Measurements from ENCODE around the gene SLC7A1. TPM values are rescaled to one million over a fixed set of nuclear protein-coding genes. Genes with fewer than 3 reads are reported as not detected.
A peak's percentile ranks its signal among the peaks of the same experiment; 100 is the strongest.

SLC7A1 gene
- total RNA-seq, 1 donor from 2014 or later = 10.3 TPM

DNA sequence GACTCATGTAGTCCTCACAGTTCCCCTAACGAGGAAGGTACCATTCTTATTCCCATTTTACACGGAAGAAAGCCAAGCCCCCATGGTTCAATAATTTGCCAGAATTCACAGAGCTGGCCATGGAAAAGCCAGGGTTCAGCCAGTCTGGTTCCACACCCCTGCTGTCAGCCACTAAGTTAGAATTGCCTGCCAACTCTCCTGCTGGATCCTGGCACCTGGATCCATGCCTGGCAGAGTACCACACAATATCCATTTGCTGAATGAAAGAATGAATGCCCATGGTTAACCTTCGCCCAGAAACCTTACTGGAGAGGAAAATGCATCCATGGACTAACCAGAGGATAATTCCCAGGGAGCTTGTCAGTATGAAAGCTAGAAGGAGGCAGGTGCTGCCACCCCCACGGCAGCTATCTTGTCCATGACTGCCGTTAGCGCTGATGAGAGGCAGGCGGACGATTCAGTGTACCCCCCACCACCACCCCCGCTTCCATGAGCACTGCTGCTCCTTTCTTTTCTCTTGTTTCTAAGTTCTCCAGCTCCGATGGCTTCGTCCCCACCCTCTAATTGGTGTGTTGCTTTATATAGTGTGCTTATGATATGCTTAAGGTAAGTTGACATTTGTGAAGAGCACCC, 114.5 kb downstream of the SLC7A1 start:
- H3K27ac ChIP-seq (replicated peaks) = peak overlapping the region; percentile 6
- no peak overlapping the region for H3K4me3 ChIP-seq
- intact Hi-C loops (cut with micrococcal nuclease) = no loop called here
- H3K4me1 ChIP-seq = peaks cover 35% of the 10 kb centered on the region
- no peaks in the 10 kb centered on the region for H3K9me3 ChIP-seq (replicated peaks)
- peaks cover 8% of the 10 kb centered on the region for H3K36me3 ChIP-seq
- TF ChIP-seq, protein P1, sequence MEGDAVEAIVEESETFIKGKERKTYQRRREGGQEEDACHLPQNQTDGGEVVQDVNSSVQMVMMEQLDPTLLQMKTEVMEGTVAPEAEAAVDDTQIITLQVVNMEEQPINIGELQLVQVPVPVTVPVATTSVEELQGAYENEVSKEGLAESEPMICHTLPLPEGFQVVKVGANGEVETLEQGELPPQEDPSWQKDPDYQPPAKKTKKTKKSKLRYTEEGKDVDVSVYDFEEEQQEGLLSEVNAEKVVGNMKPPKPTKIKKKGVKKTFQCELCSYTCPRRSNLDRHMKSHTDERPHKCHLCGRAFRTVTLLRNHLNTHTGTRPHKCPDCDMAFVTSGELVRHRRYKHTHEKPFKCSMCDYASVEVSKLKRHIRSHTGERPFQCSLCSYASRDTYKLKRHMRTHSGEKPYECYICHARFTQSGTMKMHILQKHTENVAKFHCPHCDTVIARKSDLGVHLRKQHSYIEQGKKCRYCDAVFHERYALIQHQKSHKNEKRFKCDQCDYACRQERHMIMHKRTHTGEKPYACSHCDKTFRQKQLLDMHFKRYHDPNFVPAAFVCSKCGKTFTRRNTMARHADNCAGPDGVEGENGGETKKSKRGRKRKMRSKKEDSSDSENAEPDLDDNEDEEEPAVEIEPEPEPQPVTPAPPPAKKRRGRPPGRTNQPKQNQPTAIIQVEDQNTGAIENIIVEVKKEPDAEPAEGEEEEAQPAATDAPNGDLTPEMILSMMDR (IDR thresholded peaks at IDR 0.05; ENCODE audit: borderline replicate concordance) = no peak
- H3K27me3 ChIP-seq (ENCODE audit: low read depth) = no peaks in the 10 kb centered on the region
- no peak for DNase-seq

DNA sequence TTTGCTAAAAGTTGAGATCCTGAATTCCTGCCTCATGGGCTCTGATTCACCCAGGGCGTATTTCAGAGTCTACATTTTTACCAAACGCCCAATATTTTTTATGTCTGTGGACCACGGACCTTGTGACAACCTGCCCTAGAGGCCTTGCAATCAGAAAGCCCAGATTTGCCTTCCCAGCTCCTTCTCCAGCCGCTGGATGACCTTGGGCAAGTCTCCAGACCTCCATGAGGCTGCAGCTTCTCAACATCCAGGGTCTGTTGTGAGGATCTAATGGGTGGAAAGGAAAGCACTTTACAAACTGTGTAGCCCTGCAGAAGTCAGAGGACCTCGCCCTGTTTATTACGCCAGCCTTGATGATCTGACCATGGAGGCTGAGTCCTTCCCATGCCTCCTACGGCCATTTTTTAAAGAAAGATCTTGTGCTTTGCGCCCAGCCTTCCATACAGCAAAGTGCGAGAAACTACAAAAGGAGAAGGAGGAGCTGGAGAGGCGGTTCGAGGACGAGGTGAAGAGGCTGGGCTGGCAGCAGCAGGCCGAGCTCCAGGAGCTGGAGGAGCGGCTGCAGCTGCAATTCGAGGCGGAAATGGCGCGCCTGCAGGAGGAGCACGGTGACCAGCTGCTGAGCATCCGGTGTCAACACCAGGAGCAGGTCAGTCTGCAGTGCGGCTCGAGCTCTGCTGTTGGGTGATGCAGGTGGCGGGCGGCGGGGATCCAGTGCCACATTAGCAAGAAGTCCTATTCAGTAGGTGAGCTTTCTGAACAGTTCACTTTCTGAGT, 115.6 kb downstream of the SLC7A1 start:
- H3K27me3 ChIP-seq (ENCODE audit: low read depth) = no peaks in the 10 kb centered on the region
- DNase-seq = no peak
- H3K9me3 ChIP-seq (replicated peaks) = no peaks in the 10 kb centered on the region
- no peak overlapping the region for H3K4me3 ChIP-seq
- H3K4me1 ChIP-seq = peaks cover 35% of the 10 kb centered on the region
- TF ChIP-seq, protein P1 (IDR thresholded peaks at IDR 0.05; ENCODE audit: borderline replicate concordance) = no peak
- peaks cover 8% of the 10 kb centered on the region for H3K36me3 ChIP-seq
- intact Hi-C loops (cut with micrococcal nuclease) = no loop called here
- H3K27ac ChIP-seq (replicated peaks) = peak overlapping the region; percentile 6

DNA sequence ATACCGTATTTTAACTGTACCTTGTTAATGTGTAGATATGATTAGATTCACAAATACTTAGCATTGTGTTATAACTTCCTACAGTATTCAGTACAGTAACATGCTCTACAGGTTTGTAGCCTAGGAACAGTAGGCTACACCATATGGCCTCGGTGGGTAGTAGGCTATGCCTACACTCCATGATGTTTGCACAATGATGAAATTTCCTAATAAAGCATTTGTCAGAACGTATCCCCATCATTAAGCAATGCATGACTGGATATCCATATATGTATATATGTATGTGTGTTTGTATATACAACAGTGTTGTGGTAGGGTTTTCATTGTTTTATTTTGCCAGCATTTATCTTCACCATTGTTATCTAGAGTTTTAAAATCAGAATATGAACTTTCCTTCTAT, 119.4 kb downstream of the SLC7A1 start:
- intact Hi-C loops (cut with micrococcal nuclease) = no loop called here
- Histone ChIP-seq H3K9me3 (replicated peaks) (no peaks in the 10 kb centered on the region), H3K27ac (replicated peaks) (no peak overlapping the region), H3K4me3 (no peak overlapping the region), H3K4me1 (peaks cover 25% of the 10 kb centered on the region), H3K36me3 (no peaks in the 10 kb centered on the region), H3K27me3 (ENCODE audit: low read depth) (no peaks in the 10 kb centered on the region)
- DNase-seq = no peak
- TF ChIP-seq, protein P1 (IDR thresholded peaks at IDR 0.05; ENCODE audit: borderline replicate concordance) = no peak

DNA sequence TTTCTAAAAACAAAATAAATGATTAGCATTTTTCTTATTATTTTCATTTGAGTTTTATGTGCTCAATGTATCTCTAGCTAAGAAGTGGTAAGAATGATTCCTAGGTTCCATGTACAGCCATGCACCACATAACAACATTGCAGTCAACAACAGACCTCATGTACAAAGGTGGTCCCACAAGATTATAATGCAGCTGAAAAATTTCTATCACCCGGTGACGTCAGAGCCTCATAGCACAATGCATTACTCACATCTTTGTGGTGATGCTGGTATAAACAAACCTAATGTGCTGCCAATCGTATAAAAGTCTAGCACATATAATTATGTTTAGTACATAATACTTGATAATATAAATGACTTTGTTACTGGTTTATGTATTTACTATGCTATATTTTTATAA, 120.5 kb downstream of the SLC7A1 start:
- Histone ChIP-seq H3K27me3 (ENCODE audit: low read depth) (no peaks in the 10 kb centered on the region), H3K27ac (replicated peaks) (no peak overlapping the region)

DNA sequence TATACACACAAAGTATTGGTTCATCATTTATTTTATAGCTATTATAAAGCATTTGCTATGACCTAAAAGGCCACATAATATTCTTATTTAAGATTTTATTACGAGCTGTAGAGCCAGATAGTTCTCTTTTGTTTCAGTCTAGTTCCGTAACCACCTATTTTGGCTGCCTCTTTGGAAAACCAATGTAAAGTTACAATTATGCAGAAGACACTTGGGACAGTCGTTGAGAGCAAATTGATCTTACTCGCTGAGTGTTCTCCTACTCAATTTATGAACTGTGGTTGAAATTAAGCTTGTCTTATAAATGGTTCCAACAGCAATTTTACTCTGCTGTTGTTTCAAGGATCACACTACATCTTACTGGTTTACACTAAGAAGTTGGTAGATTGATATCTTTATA, 122.3 kb downstream of the SLC7A1 start:
- H3K4me1 ChIP-seq = peaks cover 5% of the 10 kb centered on the region
- no peak for DNase-seq
- no peak overlapping the region for H3K4me3 ChIP-seq
- intact Hi-C loops (cut with micrococcal nuclease) = no loop called here
- no peaks in the 10 kb centered on the region for H3K9me3 ChIP-seq (replicated peaks)
- H3K36me3 ChIP-seq = no peaks in the 10 kb centered on the region
- H3K27ac ChIP-seq (replicated peaks) = no peak overlapping the region
- H3K27me3 ChIP-seq (ENCODE audit: low read depth) = no peaks in the 10 kb centered on the region
- TF ChIP-seq, protein P1 (IDR thresholded peaks at IDR 0.05; ENCODE audit: borderline replicate concordance) = no peak

More for the DNA sequence above, 120.5 kb downstream of the SLC7A1 start:
- intact Hi-C loops (cut with micrococcal nuclease) = no loop called here
- Histone ChIP-seq H3K4me1 (peaks cover 14% of the 10 kb centered on the region), H3K4me3 (no peak overlapping the region), H3K36me3 (no peaks in the 10 kb centered on the region), H3K9me3 (replicated peaks) (no peaks in the 10 kb centered on the region)
- TF ChIP-seq, protein P1 (IDR thresholded peaks at IDR 0.05; ENCODE audit: borderline replicate concordance) = no peak
- DNase-seq = no peak

Measured in left ventricle myocardium inferior (tissue), 1 donor.